Calu3 (cell line): ENCODE measurements around the gene ETV5. TPM values are rescaled to one million over a fixed set of nuclear protein-coding genes. Genes with fewer than 3 reads are reported as not detected.

Source experiments
- BruUV-seq: library from RNA; stranded (reverse); fragments of 400-500 nt; replicated peaks from 2 replicates; lab custom pipeline; 2021; lab: Mats Ljungman, UMichigan
- CTCF ChIA-PET: fragments of 300-600 bp; sonication (Branson Sonifier 250); formaldehyde crosslinking; loops from one replicate; lab custom pipeline; 2022; ENCODE audit warnings: antibody characterized with exemption; lab: Charles Lee
- DNase-seq: peaks from one replicate; pipeline ENCODE4 v3.0.0; 2022
- H3K27ac Mint-ChIP-seq: one replicate; pipeline ENCODE4 v1.8.0; 2022; ENCODE audit warnings: mixed read lengths; ENCODE audit not compliant: unreplicated experiment
- H3K27me3 Mint-ChIP-seq: one replicate; pipeline ENCODE4 v1.8.0; 2022; ENCODE audit warnings: mixed read lengths; ENCODE audit not compliant: unreplicated experiment
- H3K36me3 Mint-ChIP-seq: one replicate; pipeline ENCODE4 v1.8.0; 2022; ENCODE audit warnings: mild to moderate bottlenecking, moderate library complexity, mixed read lengths; ENCODE audit not compliant: insufficient read depth, unreplicated experiment
- H3K4me1 Mint-ChIP-seq: one replicate; pipeline ENCODE4 v1.8.0; 2022; ENCODE audit warnings: mild to moderate bottlenecking, low read depth, mixed read lengths; ENCODE audit not compliant: unreplicated experiment
- H3K4me3 Mint-ChIP-seq: one replicate; pipeline ENCODE4 v1.8.0; 2022; ENCODE audit warnings: mild to moderate bottlenecking, low read depth, moderate library complexity, mixed read lengths; ENCODE audit not compliant: unreplicated experiment
- H3K9me3 Mint-ChIP-seq: one replicate; pipeline ENCODE4 v1.8.0; 2022; ENCODE audit warnings: low read depth, mixed read lengths; ENCODE audit not compliant: unreplicated experiment
- intact Hi-C: fragments of 100-400 bp; cut with micrococcal nuclease; formaldehyde crosslinking; loops from one replicate; pipeline ENCODE4 v1.10.0; 2022; ENCODE audit not compliant: unreplicated experiment
- total RNA-seq: library from RNA; stranded (reverse); gene quantifications from 2 replicates; pipeline ENCODE4 v1.2.3, GENCODE V29; 2022
- TF ChIP-seq, protein P1 (sequence below): fragments of 200-600 bp; IDR thresholded peaks from one replicate; pipeline ENCODE4 v1.8.0; 2022; ENCODE audit warnings: antibody characterized with exemption; ENCODE audit not compliant: unreplicated experiment

ETV5 gene
- total RNA-seq, 1 experiment from 2014 or later, result 108 TPM

DNA sequence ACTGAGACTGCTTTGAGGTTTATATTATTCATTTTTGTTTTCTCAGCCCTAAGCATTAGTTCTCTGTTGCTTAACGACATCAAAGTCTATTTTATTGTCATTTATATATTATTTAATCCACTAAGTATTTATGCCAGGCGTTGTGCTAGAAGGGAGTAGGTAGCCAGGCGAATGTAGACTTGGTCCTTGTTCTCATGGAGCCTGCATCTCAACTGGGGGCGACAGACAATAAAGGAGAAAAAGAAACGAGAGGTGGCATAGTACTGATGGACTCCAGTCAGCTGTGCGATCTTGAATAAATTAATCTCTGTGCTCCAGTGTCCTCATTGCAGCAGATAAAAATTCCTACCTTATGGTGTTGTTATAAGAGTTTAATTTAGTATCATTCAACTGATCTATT, 49.7 kb downstream of the ETV5 start:
- Mint-ChIP-seq H3K36me3 (peaks cover 37% of the 10 kb centered on the region), H3K9me3 (no peaks in the 10 kb centered on the region), H3K4me1 (no peaks in the 10 kb centered on the region), H3K4me3 (no peak overlapping the region), H3K27me3 (no peaks in the 10 kb centered on the region), H3K27ac (no peak overlapping the region)
- CTCF ChIA-PET, result no interaction called here
- intact Hi-C loops, result no loop called here
- DNase-seq, result no peak
- TF ChIP-seq, protein P1, sequence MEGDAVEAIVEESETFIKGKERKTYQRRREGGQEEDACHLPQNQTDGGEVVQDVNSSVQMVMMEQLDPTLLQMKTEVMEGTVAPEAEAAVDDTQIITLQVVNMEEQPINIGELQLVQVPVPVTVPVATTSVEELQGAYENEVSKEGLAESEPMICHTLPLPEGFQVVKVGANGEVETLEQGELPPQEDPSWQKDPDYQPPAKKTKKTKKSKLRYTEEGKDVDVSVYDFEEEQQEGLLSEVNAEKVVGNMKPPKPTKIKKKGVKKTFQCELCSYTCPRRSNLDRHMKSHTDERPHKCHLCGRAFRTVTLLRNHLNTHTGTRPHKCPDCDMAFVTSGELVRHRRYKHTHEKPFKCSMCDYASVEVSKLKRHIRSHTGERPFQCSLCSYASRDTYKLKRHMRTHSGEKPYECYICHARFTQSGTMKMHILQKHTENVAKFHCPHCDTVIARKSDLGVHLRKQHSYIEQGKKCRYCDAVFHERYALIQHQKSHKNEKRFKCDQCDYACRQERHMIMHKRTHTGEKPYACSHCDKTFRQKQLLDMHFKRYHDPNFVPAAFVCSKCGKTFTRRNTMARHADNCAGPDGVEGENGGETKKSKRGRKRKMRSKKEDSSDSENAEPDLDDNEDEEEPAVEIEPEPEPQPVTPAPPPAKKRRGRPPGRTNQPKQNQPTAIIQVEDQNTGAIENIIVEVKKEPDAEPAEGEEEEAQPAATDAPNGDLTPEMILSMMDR, result no peak
- BruUV-seq, result no TSS peak

DNA sequence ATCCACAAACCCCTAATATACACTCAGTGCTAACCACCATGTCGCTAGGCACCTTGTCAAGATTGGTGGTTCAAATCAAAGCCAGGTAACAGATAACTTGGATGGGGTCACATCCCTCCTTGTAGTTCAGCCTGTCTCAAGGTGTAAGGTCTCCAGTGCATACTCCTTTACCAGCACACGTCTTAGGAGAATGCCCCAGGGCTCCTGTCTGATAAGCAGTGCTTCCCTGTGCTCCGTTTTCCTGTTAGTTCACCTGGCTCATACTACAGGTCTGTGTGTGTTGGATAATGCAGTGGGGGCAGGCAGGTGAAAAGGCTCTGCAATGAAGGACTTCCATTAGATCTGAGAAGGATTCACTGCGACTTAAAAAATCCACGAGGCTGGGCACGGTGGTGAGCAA, 50.7 kb downstream of the ETV5 start:
- TF ChIP-seq, protein P1, result no peak
- Mint-ChIP-seq H3K27me3 (no peaks in the 10 kb centered on the region), H3K4me1 (no peaks in the 10 kb centered on the region), H3K9me3 (no peaks in the 10 kb centered on the region), H3K27ac (no peak overlapping the region), H3K4me3 (no peak overlapping the region), H3K36me3 (peaks cover 34% of the 10 kb centered on the region)
- intact Hi-C loops, result no loop called here
- no peak for DNase-seq
- BruUV-seq, result no TSS peak
- CTCF ChIA-PET, result interaction anchor here (0.8 kb wide), 1 partner anchor 12 kb away, joined by 3 read pairs; no protein-coding TSS in a partner anchor

DNA sequence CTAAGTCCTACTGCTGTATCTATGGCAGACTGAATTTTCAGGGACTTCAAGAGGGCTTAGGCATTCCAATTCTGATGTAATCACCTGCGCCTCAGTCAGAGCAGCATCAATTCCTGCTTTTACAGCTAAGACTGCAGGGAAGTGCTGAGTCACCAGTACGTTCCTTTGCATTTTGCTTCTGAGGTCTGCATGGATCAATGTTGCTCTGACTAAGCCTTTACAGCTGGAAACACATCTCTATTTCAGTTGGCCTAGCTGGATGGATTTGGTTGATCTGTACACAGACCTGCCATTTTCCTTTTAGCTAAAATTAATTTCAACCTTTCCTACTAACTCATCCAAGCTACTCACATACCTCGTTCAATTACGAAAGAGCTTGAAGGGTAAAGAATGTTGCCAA, 51.3 kb downstream of the ETV5 start:
- no TSS peak for BruUV-seq
- TF ChIP-seq, protein P1, result no peak
- Mint-ChIP-seq H3K9me3 (no peaks in the 10 kb centered on the region), H3K27ac (no peak overlapping the region), H3K4me1 (no peaks in the 10 kb centered on the region), H3K27me3 (no peaks in the 10 kb centered on the region), H3K4me3 (no peak overlapping the region), H3K36me3 (peaks cover 28% of the 10 kb centered on the region)
- intact Hi-C loops, result no loop called here
- CTCF ChIA-PET, result interaction anchor here (0.8 kb wide), 1 partner anchor 11 kb away, joined by 3 read pairs; no protein-coding TSS in a partner anchor
- DNase-seq, result no peak

DNA sequence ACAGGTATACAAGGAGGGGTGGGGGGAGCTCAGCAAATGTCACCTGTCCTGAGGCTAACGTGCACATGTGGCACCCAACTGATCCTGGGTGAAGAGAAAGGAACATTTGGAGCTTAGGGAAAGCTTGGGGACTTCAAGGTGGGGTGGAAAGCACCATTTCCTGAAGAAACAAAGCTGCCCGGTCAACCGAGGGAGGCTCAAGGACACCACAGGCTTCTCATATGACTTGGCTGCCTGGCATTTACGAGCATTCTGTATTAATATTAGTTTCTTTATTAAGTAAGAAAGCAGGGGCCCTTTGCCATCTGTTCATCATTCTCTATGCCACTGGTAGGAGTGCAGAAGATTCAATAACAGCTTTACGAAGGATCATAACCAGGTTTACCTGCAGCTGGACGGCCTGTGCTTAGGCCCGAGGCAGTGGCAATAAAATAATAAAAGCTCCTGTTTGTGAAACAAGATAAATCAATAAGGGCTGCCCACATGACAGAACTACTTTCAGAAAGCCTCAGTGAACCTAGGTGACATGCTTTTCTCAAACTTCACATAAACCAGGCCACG, 54.0 kb downstream of the ETV5 start:
- Mint-ChIP-seq H3K27me3 (no peaks in the 10 kb centered on the region), H3K4me3 (no peak overlapping the region), H3K4me1 (no peaks in the 10 kb centered on the region), H3K9me3 (no peaks in the 10 kb centered on the region), H3K36me3 (peaks cover 39% of the 10 kb centered on the region), H3K27ac (no peak overlapping the region)
- no TSS peak for BruUV-seq
- intact Hi-C loops, result no loop called here
- CTCF ChIA-PET, result no interaction called here
- TF ChIP-seq, protein P1, result no peak
- no peak for DNase-seq
